K562 (cell line): ENCODE data around the gene CAPN10. TPM values are rescaled to one million over a fixed set of nuclear protein-coding genes. Genes with fewer than 3 reads are reported as not detected.

Source experiments
- ATAC-seq: fragments of 200-7000 bp; cut with Tn5 transposase; 3 replicates; pipeline ENCODE4 v1.9.1; 2020; ENCODE audit warnings: moderate library complexity
- BruUV-seq: library from RNA; stranded (reverse); fragments of 400-500 nt; replicated peaks from 2 replicates; lab custom pipeline; 2021; lab: Mats Ljungman, UMichigan
- CTCF ChIA-PET: fragments of 300-600 bp; formaldehyde crosslinking; extraction: SDS; loops from one replicate; lab custom pipeline; 2021; ENCODE audit warnings: low intra/inter-chr PET ratio; lab: Yijun Ruan, JAX
- POLR2A ChIA-PET: fragments of 300-600, 350-650 bp; sonication (Branson Sonifier 250); formaldehyde crosslinking; extraction: SDS; loops from one replicate; lab custom pipeline; 2021; ENCODE audit warnings: antibody characterized with exemption, inconsistent platforms; lab: Yijun Ruan, JAX
- DNase-seq, 4 experiments: peaks; one replicate each; pipeline versions ENCODE4 v3.0.0 to v3.0.0-alpha.2; 2011 to 2018; ENCODE audit warnings: low spot score in 3 of 4, mixed read lengths in 3 of 4; ENCODE audit errors: extremely low read depth in 1 of 4
- FAIRE-seq: peaks from 2 replicates; lab custom pipeline; 2011; peaks lifted over from hg19 to GRCh38; lab: Jason Lieb, UNC
- H2AFZ ChIP-seq: 2 replicates; pipeline ENCODE4 v1.6.0; 2011; ENCODE audit warnings: low read depth, low read length, control low read depth, inconsistent platforms
- H3K27ac ChIP-seq: fragments of 200-600 bp; 3 replicates; pipeline ENCODE4 v1.8.0; 2011; ENCODE audit warnings: low read depth, mild to moderate bottlenecking, control low read depth, inconsistent platforms, low read length, moderate library complexity, mixed read lengths; ENCODE audit errors: extremely low read depth
- H3K27me3 ChIP-seq, 2 experiments: fragments of 300-600 bp in 1 of 2; 2 replicates in 1 of 2; 3 replicates in 1 of 2; pipeline versions ENCODE4 v1.6.0 to v1.8.0; 2011; ENCODE audit warnings: inconsistent platforms in 2 of 2, low read length in 2 of 2, mild to moderate bottlenecking in 1 of 2, mixed read lengths in 1 of 2, moderate library complexity in 1 of 2; ENCODE audit not compliant: control insufficient read depth in 2 of 2, insufficient read depth in 2 of 2
- H3K36me3 ChIP-seq: fragments of 300-600 bp; 3 replicates; pipeline ENCODE4 v1.8.0; 2011; ENCODE audit warnings: mild to moderate bottlenecking, low read length, inconsistent platforms; ENCODE audit not compliant: control insufficient read depth, insufficient read depth
- H3K4me1 ChIP-seq, 2 experiments: fragments of 200-600 bp in 1 of 2; replicated peaks in 1 of 2; 2 replicates in 1 of 2; 3 replicates in 1 of 2; pipeline versions ENCODE4 v1.5.1 to v1.8.0; 2011; ENCODE audit warnings: inconsistent platforms in 2 of 2, low read length in 2 of 2, mild to moderate bottlenecking in 1 of 2, mixed read lengths in 1 of 2, moderate library complexity in 1 of 2; ENCODE audit not compliant: control insufficient read depth in 2 of 2, insufficient read depth in 2 of 2
- H3K4me2 ChIP-seq: 2 replicates; pipeline ENCODE4 v1.6.1; 2011; ENCODE audit warnings: low read length, control low read depth, inconsistent platforms, mixed read lengths; ENCODE audit not compliant: insufficient read depth
- H3K4me3 ChIP-seq: fragments of 200-600 bp; sonication (generic), shearing (Covaris generic); 2 replicates; pipeline ENCODE4 v1.5.1; 2016; ENCODE audit warnings: control low read depth, inconsistent platforms
- H3K79me2 ChIP-seq: fragments of 200-600 bp; 3 replicates; pipeline ENCODE4 v1.8.0; 2011; ENCODE audit warnings: low read length, inconsistent platforms; ENCODE audit not compliant: control insufficient read depth, insufficient read depth
- H3K9ac ChIP-seq, 2 experiments: 2 replicates each; pipeline versions ENCODE4 v1.6.0 to v1.6.1; 2011; ENCODE audit warnings: low read depth in 2 of 2, low read length in 2 of 2, control low read depth in 1 of 2, inconsistent platforms in 1 of 2, mild to moderate bottlenecking in 1 of 2, mixed read lengths in 1 of 2; ENCODE audit not compliant: insufficient read depth in 1 of 2
- H3K9me1 ChIP-seq: one replicate; pipeline ENCODE4 v1.6.0; 2011; ENCODE audit warnings: inconsistent platforms, mild to moderate bottlenecking, low read length, moderate library complexity; ENCODE audit not compliant: control insufficient read depth, insufficient read depth
- H3K9me3 ChIP-seq: replicated peaks from 2 replicates; pipeline ENCODE4 v1.5.1; 2011; ENCODE audit warnings: low read depth, low read length, inconsistent platforms; ENCODE audit not compliant: control insufficient read depth, insufficient read depth
- H4K20me1 ChIP-seq: replicated peaks from 2 replicates; pipeline ENCODE4 v1.6.1; 2011; ENCODE audit warnings: low read length, inconsistent platforms, mixed read lengths; ENCODE audit not compliant: control insufficient read depth, insufficient read depth
- HOMEZ ChIP-seq: fragments of 250-450 bp; sonication (Bioruptor Pico); IDR thresholded peaks from 2 replicates; pipeline ENCODE4 v1.4.0; 2020; ENCODE audit warnings: mild to moderate bottlenecking, moderate library complexity
- LEF1 ChIP-seq: fragments of 450-650 bp; IDR thresholded peaks from 2 replicates; pipeline ENCODE4 v1.6.1; 2016; ENCODE audit warnings: mild to moderate bottlenecking
- NELFE ChIP-seq: IDR thresholded peaks from 2 replicates; pipeline ENCODE4 v1.6.1; 2011; ENCODE audit warnings: mild to moderate bottlenecking; ENCODE audit not compliant: insufficient read depth, insufficient read length
- NFIC ChIP-seq: fragments of 450-650 bp; IDR thresholded peaks from 2 replicates; pipeline ENCODE4 v1.6.1; 2017; ENCODE audit warnings: mild to moderate bottlenecking, inconsistent platforms
- TCF3 ChIP-seq: sonication (generic); formaldehyde crosslinking; IDR thresholded peaks from 2 replicates; pipeline ENCODE4 v1.4.0; 2020; ENCODE audit warnings: mild to moderate bottlenecking, missing genetic modification reagents
- WGBS: fragments of 100-300 bp; shearing (Covaris generic); methylation state at CpG from one replicate; pipeline ENCODE4 v1.1.6; 2016; ENCODE audit warnings: low coverage, mixed read lengths; ENCODE audit not compliant: insufficient coverage; ENCODE audit errors: missing lambda C conversion rate; 5-methylcytosine and 5-hydroxymethylcytosine counted together
- in situ Hi-C: fragments of 300-500 bp; cut with MboI; formaldehyde crosslinking; loops from 4 replicates; pipeline ENCODE4 v1.15.0; 2018; ENCODE audit warnings: inconsistent platforms, mixed read lengths
- intact Hi-C: fragments of 100-400 bp; cut with micrococcal nuclease; formaldehyde crosslinking; loops from 2 replicates; pipeline ENCODE4 v1.14.2; 2022
- polyA plus RNA-seq, 8 experiments: library from polyadenylated mRNA; depleted of rRNA in 4 of 8; stranded (reverse) in 5 of 8; unstranded in 3 of 8; fragments of >200 nt; fragmentation: Nextera tagmentation in 2 of 8; fragmentation: Illumina TruSeq in 1 of 8; extraction: Ambion mirVana in 2 of 8; extraction: Trizol in 1 of 8; gene quantifications; 2 replicates each; pipeline versions ENCODE4 v1.2.1 to v1.2.3, GENCODE V29; 2011 to 2014; ENCODE audit warnings: inconsistent platforms in 1 of 8, missing spikeins in 1 of 8
- total RNA-seq, 7 experiments: library from RNA; depleted of rRNA in 6 of 7; stranded (reverse); fragments of >200 nt in 6 of 7; fragmentation: Illumina TruSeq in 2 of 7; extraction: Trizol in 2 of 7; gene quantifications; 2 replicates each; pipeline versions ENCODE4 v1.2.1 to v1.2.3, GENCODE V29; 2011 to 2021; ENCODE audit warnings: low replicate concordance in 1 of 7

CAPN10 gene
- total and polyA plus RNA-seq, 9 of the 15 experiments (the other 6 are each of a cell fraction or from before 2014, with no cell fraction given), result 0.08 to 26.1 (median 8.4) TPM

DNA sequence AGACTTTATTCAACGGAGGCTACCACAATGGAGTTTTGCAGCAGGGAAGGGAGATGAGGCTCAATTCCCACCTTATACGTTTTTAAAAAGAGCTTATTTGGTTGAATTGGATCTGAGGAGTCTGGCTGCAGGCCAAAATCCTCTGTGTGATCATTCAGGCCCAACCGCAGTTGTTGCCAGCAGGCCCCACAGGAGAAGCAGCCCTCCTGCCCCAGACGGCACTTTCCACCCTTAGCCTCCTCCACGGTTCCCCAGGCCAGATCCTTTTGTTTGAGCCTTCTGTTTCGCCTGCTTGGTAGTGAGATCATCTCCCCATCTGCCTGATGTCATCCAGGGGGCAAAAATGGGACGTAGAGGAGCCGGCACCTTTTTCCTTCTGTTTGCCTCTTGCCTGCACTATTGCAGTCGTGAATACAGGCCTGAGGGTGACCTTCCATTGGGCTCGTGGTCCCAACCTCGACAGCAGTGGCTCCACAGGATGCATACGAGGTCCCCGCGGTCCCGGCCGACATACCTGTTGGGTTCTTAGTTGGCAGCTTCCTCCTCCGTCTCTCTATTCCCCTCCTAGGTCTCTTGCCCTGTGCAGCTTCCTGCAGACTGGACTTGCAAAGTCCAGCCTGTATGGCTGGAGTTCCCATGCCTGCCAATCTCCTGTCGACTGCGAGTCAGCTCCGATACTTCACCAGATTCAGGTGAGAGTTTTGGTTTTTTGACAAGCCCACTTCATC lies 29.4 kb downstream of the CAPN10 start:
- Histone ChIP-seq H3K4me1 (peaks cover 13 to 29% of the 10 kb centered on the region in 2 experiments), H3K4me2 (no peak overlapping the region), H3K27ac (no peak overlapping the region), H2AFZ (no peak overlapping the region), H3K36me3 (no peaks in the 10 kb centered on the region), H3K79me2 (no peaks in the 10 kb centered on the region)
- DNase-seq (no peak), ATAC-seq (no peak)
- CTCF ChIA-PET, result no interaction called here
- POLR2A ChIA-PET, result interaction anchor here (1.5 kb wide), 1 partner anchor 9 kb away, joined by 4 read pairs; the partner anchor contains the start of gene GPR35
- intact Hi-C loops, result no loop called here
- TF ChIP-seq NELFE (no peak), NFIC (peak; percentile 45; the same call in 1 of the 2 replicates), TCF3 (CRISPR knock-in tag) (no peak), HOMEZ (CRISPR knock-in tag) (no peak), LEF1 (no peak)
- TF ChIP-seq, all 486 proteins: peak for 1
- 33% methylated on average over 14 of the region's 20 CpGs for WGBS
- Histone ChIP-seq H3K9me1 (no peaks in the 10 kb centered on the region), H4K20me1 (no peaks in the 10 kb centered on the region), H3K9me3 (no peaks in the 10 kb centered on the region), H3K27me3 (no peaks in the 10 kb centered on the region), H3K4me3 (no peak overlapping the region), H3K9ac (no peak overlapping the region)
- no TSS peak for BruUV-seq
- no peak for FAIRE-seq
- in situ Hi-C loops, result no loop called here
